Endothelial cell of umbilical vein (primary cell): ENCODE results near the gene PYGO1. TPM values are rescaled to one million over a fixed set of nuclear protein-coding genes. Genes with fewer than 3 reads are reported as not detected.
"Not testable (repeated sequence)": the region's sequence is repeated elsewhere in the genome, so short reads cannot be mapped to it uniquely, and the experiment has no call there.

ENCODE experiments used
- BruUV-seq: library from RNA; stranded (reverse); fragments of 400-500 nt; replicated peaks from 2 replicates; lab custom pipeline; 2021; lab: Mats Ljungman, UMichigan
- CTCF ChIA-PET: fragments of 300-600, 350-600 bp; sonication (Branson Sonifier 250); formaldehyde crosslinking; loops from one replicate; lab custom pipeline; 2021; ENCODE audit warnings: antibody characterized with exemption, inconsistent platforms; lab: Charles Lee
- POLR2A ChIA-PET: fragments of 300-600, 350-600 bp; sonication (Branson Sonifier 250); formaldehyde crosslinking; loops from one replicate; lab custom pipeline; 2021; ENCODE audit warnings: antibody characterized with exemption, inconsistent platforms; lab: Charles Lee
- DNase-seq: peaks from one replicate; pipeline ENCODE4 v3.0.0-alpha.2; 2011; ENCODE audit warnings: low read depth, low spot score
- FAIRE-seq: peaks from 2 replicates; lab custom pipeline; 2011; peaks lifted over from hg19 to GRCh38; lab: Jason Lieb, UNC
- H2AFZ ChIP-seq: 2 replicates; pipeline ENCODE4 v1.6.0; 2012; ENCODE audit warnings: low read depth, low read length, control low read depth, inconsistent platforms
- H3K27ac ChIP-seq: 2 replicates; pipeline ENCODE4 v1.5.1; 2011; ENCODE audit warnings: low read depth, mild to moderate bottlenecking, control low read depth, low read length, moderate library complexity; ENCODE audit not compliant: insufficient read depth
- H3K27me3 ChIP-seq, 2 experiments: 2 replicates each; pipeline versions ENCODE4 v1.6.0 to v1.6.1; 2011; ENCODE audit warnings: low read length in 2 of 2, mixed read lengths in 1 of 2; ENCODE audit not compliant: control insufficient read depth in 2 of 2, insufficient read depth in 2 of 2
- H3K36me3 ChIP-seq, 2 experiments: 2 replicates in 1 of 2; 3 replicates in 1 of 2; pipeline ENCODE4 v1.5.1; 2011; ENCODE audit warnings: low read length in 2 of 2, mild to moderate bottlenecking in 1 of 2, moderate library complexity in 1 of 2; ENCODE audit not compliant: control insufficient read depth in 2 of 2, insufficient read depth in 2 of 2; ENCODE audit errors: extremely low read depth in 1 of 2
- H3K4me1 ChIP-seq: 3 replicates; pipeline ENCODE4 v1.5.1; 2011; ENCODE audit warnings: mild to moderate bottlenecking, low read length; ENCODE audit not compliant: control insufficient read depth, insufficient read depth; ENCODE audit errors: extremely low read depth
- H3K4me2 ChIP-seq: 2 replicates; pipeline ENCODE4 v1.6.1; 2011; ENCODE audit warnings: low read length, control low read depth, mixed read lengths; ENCODE audit not compliant: insufficient read depth
- H3K4me3 ChIP-seq, 3 experiments: fragments of 200-600 bp in 1 of 3; sonication (generic), shearing (Covaris generic) in 1 of 3; replicated peaks in 1 of 3; 2 replicates each; pipeline ENCODE4 v1.5.1; 2011 to 2016; ENCODE audit warnings: control low read depth in 3 of 3, low read length in 3 of 3, mild to moderate bottlenecking in 2 of 3, inconsistent platforms in 1 of 3, low read depth in 1 of 3, moderate library complexity in 1 of 3; ENCODE audit not compliant: insufficient read depth in 1 of 3
- H3K79me2 ChIP-seq: 2 replicates; pipeline ENCODE4 v1.6.0; 2012; ENCODE audit warnings: low read length, inconsistent platforms; ENCODE audit not compliant: control insufficient read depth, insufficient read depth
- H3K9ac ChIP-seq: replicated peaks from 2 replicates; pipeline ENCODE3; 2011; ENCODE audit warnings: low read length, control low read depth; ENCODE audit not compliant: insufficient read depth; ENCODE audit errors: extremely low read depth
- H3K9me1 ChIP-seq: replicated peaks from 3 replicates; pipeline ENCODE4 v1.6.0; 2011; ENCODE audit warnings: mild to moderate bottlenecking, low read length; ENCODE audit not compliant: control insufficient read depth, insufficient read depth; ENCODE audit errors: extremely low read depth
- H3K9me3 ChIP-seq: replicated peaks from 2 replicates; pipeline ENCODE4 v1.5.1; 2012; ENCODE audit warnings: low read length, inconsistent platforms; ENCODE audit not compliant: control insufficient read depth, insufficient read depth
- H4K20me1 ChIP-seq: replicated peaks from 2 replicates; pipeline ENCODE3; 2011; ENCODE audit warnings: mild to moderate bottlenecking, low read length; ENCODE audit not compliant: control insufficient read depth, insufficient read depth; ENCODE audit errors: extremely low read depth
- EZH2 ChIP-seq: IDR thresholded peaks from 2 replicates; pipeline ENCODE4 v1.6.1; 2012; ENCODE audit warnings: borderline replicate concordance, low read depth, mild to moderate bottlenecking, moderate library complexity, low read length, inconsistent platforms; ENCODE audit not compliant: severe bottlenecking
- FOS ChIP-seq: IDR thresholded peaks from 2 replicates; pipeline ENCODE4 v1.6.1; 2011; ENCODE audit warnings: mild to moderate bottlenecking, low read length, moderate library complexity, borderline replicate concordance; ENCODE audit not compliant: insufficient read depth
- JUN ChIP-seq: IDR thresholded peaks from 2 replicates; pipeline ENCODE4 v1.6.1; 2011; ENCODE audit warnings: borderline replicate concordance, low read depth; ENCODE audit not compliant: insufficient read length, insufficient read depth
- POLR2AphosphoS5 ChIP-seq: IDR thresholded peaks from 2 replicates; pipeline ENCODE4 v1.6.1; 2012; ENCODE audit warnings: low read depth, mild to moderate bottlenecking, control low read depth, low read length, moderate library complexity; ENCODE audit not compliant: insufficient read depth
- dilution Hi-C: fragments of 300-500 bp; cut with MboI; formaldehyde crosslinking; loops from one replicate; pipeline ENCODE4 v1.15.0; 2019; ENCODE audit warnings: low sequenced_read_pairs; ENCODE audit not compliant: extremely low pct_ligation_motif_present
- intact Hi-C: fragments of 100-400 bp; cut with micrococcal nuclease; formaldehyde crosslinking; loops from one replicate; pipeline ENCODE4 v1.10.0; 2022
- polyA plus RNA-seq, 4 experiments: library from polyadenylated mRNA; depleted of rRNA in 3 of 4; stranded (reverse) in 3 of 4; unstranded in 1 of 4; fragments of >200 nt; gene quantifications; 2 replicates each; pipeline versions ENCODE4 v1.2.1 to v1.2.3, GENCODE V29; 2011 to 2012; ENCODE audit warnings: missing spikeins in 1 of 4
- total RNA-seq: library from RNA; stranded (reverse); gene quantifications from 2 replicates; pipeline ENCODE4 v1.2.3, GENCODE V29; 2021
- TF ChIP-seq, protein P1 (sequence below), 2 donors: IDR thresholded peaks; 1 replicate in 1 of 2; 2 replicates in 1 of 2; pipeline ENCODE4 v1.5.1; 2011; ENCODE audit warnings: low read length in 2 of 2, mild to moderate bottlenecking in 2 of 2, moderate library complexity in 2 of 2, control low read depth in 1 of 2, inconsistent platforms in 1 of 2, low read depth in 1 of 2; ENCODE audit not compliant: insufficient read depth in 1 of 2; ENCODE audit errors: extremely low read depth in 1 of 2
- TF ChIP-seq, protein P2 (sequence below): IDR thresholded peaks from 2 replicates; pipeline ENCODE4 v1.6.1; 2011; ENCODE audit not compliant: insufficient read depth, insufficient read length

Gene PYGO1
- total and polyA plus RNA-seq, 2 donors (not counting 3 experiments of a cell fraction or from before 2014, with no cell fraction given) = 1.9 to 7.6 TPM

DNA sequence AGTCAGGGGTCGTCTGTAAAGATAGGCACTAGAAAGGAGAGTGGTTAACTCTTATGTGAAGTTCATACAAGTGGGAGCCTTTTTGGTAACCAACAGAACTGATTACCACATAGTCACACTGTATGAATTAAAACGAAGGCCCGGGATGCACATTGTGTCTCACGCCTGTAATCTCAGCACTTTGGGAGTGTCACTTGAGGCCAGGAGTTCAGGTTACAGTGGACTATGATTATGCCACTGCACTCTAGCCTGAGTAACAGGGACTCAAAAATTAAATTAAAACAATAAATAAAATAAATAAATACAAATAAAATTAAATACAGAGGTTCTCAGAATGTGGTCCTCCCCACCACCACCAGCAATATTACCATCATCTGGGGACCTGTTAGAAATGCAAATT lies 80.6 kb downstream of the PYGO1 start:
- no peaks in the 10 kb centered on the region for H3K79me2 ChIP-seq
- H3K27ac ChIP-seq = no peak overlapping the region
- H3K4me2 ChIP-seq = no peak overlapping the region
- no peaks in the 10 kb centered on the region for H3K9me1 ChIP-seq
- FAIRE-seq (no peak), DNase-seq (no peak)
- H3K27me3 ChIP-seq = peaks cover 0 to 3% of the 10 kb centered on the region in 2 experiments
- no peak overlapping the region for H3K4me3 ChIP-seq
- no peaks in the 10 kb centered on the region for H4K20me1 ChIP-seq
- POLR2A ChIA-PET = no interaction called here
- H2AFZ ChIP-seq = no peak overlapping the region
- no peak overlapping the region for H3K9ac ChIP-seq
- H3K4me1 ChIP-seq = no peaks in the 10 kb centered on the region
- H3K36me3 ChIP-seq = no peaks in the 10 kb centered on the region
- dilution Hi-C loops = no loop called here
- intact Hi-C loops = no loop called here
- TF ChIP-seq EZH2 (no peak), POLR2AphosphoS5 (no peak), JUN (no peak), FOS (no peak)
- TF ChIP-seq, protein P1, sequence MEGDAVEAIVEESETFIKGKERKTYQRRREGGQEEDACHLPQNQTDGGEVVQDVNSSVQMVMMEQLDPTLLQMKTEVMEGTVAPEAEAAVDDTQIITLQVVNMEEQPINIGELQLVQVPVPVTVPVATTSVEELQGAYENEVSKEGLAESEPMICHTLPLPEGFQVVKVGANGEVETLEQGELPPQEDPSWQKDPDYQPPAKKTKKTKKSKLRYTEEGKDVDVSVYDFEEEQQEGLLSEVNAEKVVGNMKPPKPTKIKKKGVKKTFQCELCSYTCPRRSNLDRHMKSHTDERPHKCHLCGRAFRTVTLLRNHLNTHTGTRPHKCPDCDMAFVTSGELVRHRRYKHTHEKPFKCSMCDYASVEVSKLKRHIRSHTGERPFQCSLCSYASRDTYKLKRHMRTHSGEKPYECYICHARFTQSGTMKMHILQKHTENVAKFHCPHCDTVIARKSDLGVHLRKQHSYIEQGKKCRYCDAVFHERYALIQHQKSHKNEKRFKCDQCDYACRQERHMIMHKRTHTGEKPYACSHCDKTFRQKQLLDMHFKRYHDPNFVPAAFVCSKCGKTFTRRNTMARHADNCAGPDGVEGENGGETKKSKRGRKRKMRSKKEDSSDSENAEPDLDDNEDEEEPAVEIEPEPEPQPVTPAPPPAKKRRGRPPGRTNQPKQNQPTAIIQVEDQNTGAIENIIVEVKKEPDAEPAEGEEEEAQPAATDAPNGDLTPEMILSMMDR (IDR thresholded peaks at IDR 0.05; ENCODE audit: extremely low read depth in 1 of 2, insufficient read depth in 1 of 2, low read depth in 1 of 2, low read length in 2 of 2) = no peak
- TF ChIP-seq, protein P2, sequence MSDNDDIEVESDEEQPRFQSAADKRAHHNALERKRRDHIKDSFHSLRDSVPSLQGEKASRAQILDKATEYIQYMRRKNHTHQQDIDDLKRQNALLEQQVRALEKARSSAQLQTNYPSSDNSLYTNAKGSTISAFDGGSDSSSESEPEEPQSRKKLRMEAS = no peak
- H3K9me3 ChIP-seq = no peaks in the 10 kb centered on the region
- no TSS peak for BruUV-seq
- CTCF ChIA-PET = no interaction called here

DNA sequence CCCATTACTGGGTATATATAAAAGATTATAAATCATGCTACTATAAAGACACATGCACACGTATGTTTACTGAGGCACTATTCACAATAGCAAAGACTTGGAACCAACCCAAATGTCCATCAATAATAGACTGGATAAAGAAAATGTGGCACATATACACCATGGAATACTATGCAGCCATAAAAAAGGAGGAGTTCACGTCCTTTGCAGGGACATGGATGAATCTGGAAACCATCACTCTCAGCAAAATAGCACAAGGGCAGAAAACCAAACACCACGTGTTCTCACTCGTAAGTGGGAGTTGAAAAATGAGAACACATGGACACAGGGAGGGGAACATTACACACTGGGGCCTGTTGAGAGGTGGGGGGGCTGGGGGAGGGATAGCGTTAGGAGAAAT lies 82.7 kb downstream of the PYGO1 start:
- H2AFZ ChIP-seq, BruUV-seq, H3K36me3 ChIP-seq, H3K4me3 ChIP-seq, DNase-seq, intact Hi-C loops, dilution Hi-C loops, H3K9ac ChIP-seq, FAIRE-seq, POLR2A ChIA-PET, H3K4me2 ChIP-seq, H3K4me1 ChIP-seq, H3K9me1 ChIP-seq, H3K9me3 ChIP-seq, H4K20me1 ChIP-seq, H3K79me2 ChIP-seq, H3K27me3 ChIP-seq, H3K27ac ChIP-seq: not testable (repeated sequence)
- CTCF ChIA-PET = interaction anchor here (0.6 kb wide), 1 partner anchor 72 kb away, joined by 5 read pairs; no protein-coding TSS in a partner anchor
